H1 (cell line): ENCODE data around the gene SPDYE3.
"Not testable (repeated sequence)": the region's sequence is repeated elsewhere in the genome, so short reads cannot be mapped to it uniquely, and the experiment has no call there.

Source experiments
- BRCA1 ChIP-seq: IDR thresholded peaks from 2 replicates; pipeline ENCODE4 v1.6.1; 2012; ENCODE audit warnings: low read depth, low read length, improper control_type of control experiment
- EZH2 ChIP-seq: fragments of 200-600 bp; sonication (generic); IDR thresholded peaks from 2 replicates; pipeline ENCODE4 v1.7.1; 2012; ENCODE audit warnings: low read depth, mild to moderate bottlenecking, moderate library complexity, low read length, inconsistent platforms; ENCODE audit not compliant: severe bottlenecking
- POLR2A ChIP-seq, 2 experiments: IDR thresholded peaks; 1 replicate in 1 of 2; 2 replicates in 1 of 2; pipeline ENCODE4 v1.6.1; 2011; ENCODE audit warnings: low read depth in 2 of 2, low read length in 2 of 2, mild to moderate bottlenecking in 2 of 2; ENCODE audit errors: control extremely low read depth in 1 of 2
- TAF1 ChIP-seq: IDR thresholded peaks from 2 replicates; pipeline ENCODE4 v1.6.1; 2011; ENCODE audit warnings: mild to moderate bottlenecking, low read depth, low read length
- TAF7 ChIP-seq: optimal IDR thresholded peaks from 2 replicates; pipeline ENCODE3; 2011; ENCODE audit warnings: low read depth, mild to moderate bottlenecking, inconsistent platforms, low read length, moderate library complexity, borderline replicate concordance
- ZNF274 ChIP-seq: IDR thresholded peaks from 2 replicates; pipeline ENCODE4 v1.7.0; 2012; ENCODE audit warnings: low read length, borderline replicate concordance; ENCODE audit errors: extremely low read depth
- TF ChIP-seq, protein P1 (sequence below), 3 experiments: IDR thresholded peaks; 1 replicate in 2 of 3; 2 replicates in 1 of 3; pipeline versions ENCODE4 v1.5.1 to v1.6.1; 2011; ENCODE audit warnings: low read length in 3 of 3, mild to moderate bottlenecking in 3 of 3, inconsistent platforms in 2 of 3, low read depth in 1 of 3, moderate library complexity in 1 of 3; ENCODE audit not compliant: insufficient read depth in 1 of 3; ENCODE audit errors: control extremely low read depth in 1 of 3

DNA sequence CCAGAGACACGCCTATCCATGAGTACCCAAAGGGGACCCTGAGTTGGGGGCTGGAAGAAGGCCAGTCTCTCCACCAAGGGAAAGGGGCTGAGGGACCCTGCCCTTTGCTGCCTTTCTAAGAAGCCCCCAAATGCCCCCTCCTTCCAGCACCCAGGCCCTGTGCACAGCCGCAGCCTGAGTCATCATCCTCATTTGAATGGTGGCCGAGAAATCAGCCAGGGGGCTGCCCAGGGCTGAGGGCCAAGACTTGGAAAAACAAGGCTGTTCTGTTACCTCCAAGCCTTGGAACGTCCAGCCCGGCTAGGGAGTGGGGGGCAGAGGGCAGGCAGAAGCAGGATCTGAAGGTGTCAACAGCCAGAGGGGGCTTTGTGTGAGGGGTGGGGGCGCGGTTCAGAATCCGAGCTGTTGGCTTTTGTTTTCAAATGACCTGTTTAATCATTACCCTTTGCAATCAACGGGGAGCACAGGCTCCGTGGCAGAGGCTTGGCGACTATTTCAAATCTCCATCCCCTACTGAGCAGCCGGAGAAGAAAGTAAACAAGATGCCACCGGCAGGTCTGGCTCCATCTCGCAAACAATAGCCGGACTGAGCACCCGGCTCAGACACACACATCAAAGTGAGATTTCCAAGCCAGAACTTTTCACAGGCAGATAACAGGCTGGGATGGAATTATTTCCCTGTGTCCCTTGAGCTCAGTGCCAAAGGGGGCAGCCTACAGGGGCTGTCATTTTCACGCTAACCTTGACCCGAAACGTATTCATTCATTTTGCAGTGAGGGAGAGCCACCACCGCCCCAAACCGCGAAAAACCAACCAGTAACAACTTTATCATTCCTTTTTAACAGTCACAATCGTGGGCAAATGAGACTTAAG is 37.2 kb upstream of the SPDYE3 start:
- not testable (repeated sequence) for TF ChIP-seq POLR2A (IDR thresholded peaks at IDR 0.05; ENCODE audit: control extremely low read depth in 1 of 2, low read depth in 2 of 2, low read length in 2 of 2); TAF7; EZH2; BRCA1; ZNF274; TAF1
- TF ChIP-seq, protein P1, sequence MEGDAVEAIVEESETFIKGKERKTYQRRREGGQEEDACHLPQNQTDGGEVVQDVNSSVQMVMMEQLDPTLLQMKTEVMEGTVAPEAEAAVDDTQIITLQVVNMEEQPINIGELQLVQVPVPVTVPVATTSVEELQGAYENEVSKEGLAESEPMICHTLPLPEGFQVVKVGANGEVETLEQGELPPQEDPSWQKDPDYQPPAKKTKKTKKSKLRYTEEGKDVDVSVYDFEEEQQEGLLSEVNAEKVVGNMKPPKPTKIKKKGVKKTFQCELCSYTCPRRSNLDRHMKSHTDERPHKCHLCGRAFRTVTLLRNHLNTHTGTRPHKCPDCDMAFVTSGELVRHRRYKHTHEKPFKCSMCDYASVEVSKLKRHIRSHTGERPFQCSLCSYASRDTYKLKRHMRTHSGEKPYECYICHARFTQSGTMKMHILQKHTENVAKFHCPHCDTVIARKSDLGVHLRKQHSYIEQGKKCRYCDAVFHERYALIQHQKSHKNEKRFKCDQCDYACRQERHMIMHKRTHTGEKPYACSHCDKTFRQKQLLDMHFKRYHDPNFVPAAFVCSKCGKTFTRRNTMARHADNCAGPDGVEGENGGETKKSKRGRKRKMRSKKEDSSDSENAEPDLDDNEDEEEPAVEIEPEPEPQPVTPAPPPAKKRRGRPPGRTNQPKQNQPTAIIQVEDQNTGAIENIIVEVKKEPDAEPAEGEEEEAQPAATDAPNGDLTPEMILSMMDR (IDR thresholded peaks at IDR 0.05; ENCODE audit: control extremely low read depth in 1 of 3, insufficient read depth in 1 of 3, low read depth in 1 of 3, low read length in 3 of 3), result not testable (repeated sequence)
